ENCODE data around the gene TUBA4B. TPM values are rescaled to one million over a fixed set of nuclear protein-coding genes. Genes with fewer than 3 reads are reported as not detected.
"Not testable (repeated sequence)": the region's sequence is repeated elsewhere in the genome, so short reads cannot be mapped to it uniquely, and the experiment has no call there.

TUBA4B gene
- total RNA-seq, 1 donor from 2014 or later = not detected

GRCh38 chr2:219284501-219285372 is 31.7 kb downstream of the TUBA4B start:
- Mint-ChIP-seq H3K36me3 (ENCODE audit: low read depth) (peaks cover 11% of the 10 kb centered on the region), H3K27me3 (ENCODE audit: low read depth) (no peaks in the 10 kb centered on the region), H3K4me3 (ENCODE audit: unreplicated experiment) (no peak overlapping the region), H3K9me3 (ENCODE audit: low read depth) (no peaks in the 10 kb centered on the region), H3K27ac (ENCODE audit: unreplicated experiment) (no peak overlapping the region), H3K4me1 (ENCODE audit: low read depth) (peaks cover 55% of the 10 kb centered on the region)
- TF ChIP-seq CTCF (IDR thresholded peaks at IDR 0.05) = no peak
- DNase-seq (ENCODE audit: low spot score) = peak; percentile 69

GRCh38 chr2:219285373-219285735 is 32.3 kb downstream of the TUBA4B start:
- peak overlapping the region; percentile 51 for H3K27ac Mint-ChIP-seq (ENCODE audit: unreplicated experiment)

GRCh38 chr2:219285894-219286425 is 32.9 kb downstream of the TUBA4B start:
- Mint-ChIP-seq H3K4me1 (ENCODE audit: low read depth) (peaks cover 49% of the 10 kb centered on the region), H3K36me3 (ENCODE audit: low read depth) (peaks cover 11% of the 10 kb centered on the region), H3K4me3 (ENCODE audit: unreplicated experiment) (no peak overlapping the region), H3K27ac (ENCODE audit: unreplicated experiment) (peak overlapping the region; percentile 78), H3K27me3 (ENCODE audit: low read depth) (no peaks in the 10 kb centered on the region), H3K9me3 (ENCODE audit: low read depth) (no peaks in the 10 kb centered on the region)
- DNase-seq (ENCODE audit: low spot score) = peak; percentile 81
- no peak for TF ChIP-seq CTCF (IDR thresholded peaks at IDR 0.05)

More at GRCh38 chr2:219285373-219285735, 32.3 kb downstream of the TUBA4B start:
- no peak for TF ChIP-seq CTCF (IDR thresholded peaks at IDR 0.05)
- Mint-ChIP-seq H3K36me3 (ENCODE audit: low read depth) (peaks cover 11% of the 10 kb centered on the region), H3K4me1 (ENCODE audit: low read depth) (peaks cover 54% of the 10 kb centered on the region), H3K4me3 (ENCODE audit: unreplicated experiment) (no peak overlapping the region), H3K27me3 (ENCODE audit: low read depth) (no peaks in the 10 kb centered on the region), H3K9me3 (ENCODE audit: low read depth) (no peaks in the 10 kb centered on the region)
- peak; percentile 64 for DNase-seq (ENCODE audit: low spot score)

- Mint-ChIP-seq H3K4me3 (ENCODE audit: unreplicated experiment) (no peak overlapping the region), H3K27ac (ENCODE audit: unreplicated experiment) (peak overlapping the region; percentile 78)
Measured at GRCh38 chr2:219286436-219287115, 33.5 kb downstream of the TUBA4B start.

GRCh38 chr2:219287116-219287440 is 34.0 kb downstream of the TUBA4B start:
- Mint-ChIP-seq H3K36me3 (ENCODE audit: low read depth) (peaks cover 11% of the 10 kb centered on the region), H3K4me1 (ENCODE audit: low read depth) (peaks cover 43% of the 10 kb centered on the region)
- H3K27ac Mint-ChIP-seq (ENCODE audit: unreplicated experiment); H3K9me3 Mint-ChIP-seq (ENCODE audit: low read depth); H3K4me3 Mint-ChIP-seq (ENCODE audit: unreplicated experiment); H3K27me3 Mint-ChIP-seq (ENCODE audit: low read depth): not testable (repeated sequence)
- peak; percentile 44 for DNase-seq (ENCODE audit: low spot score)

More at GRCh38 chr2:219286436-219287115, 33.5 kb downstream of the TUBA4B start:
- peaks cover 11% of the 10 kb centered on the region for H3K36me3 Mint-ChIP-seq (ENCODE audit: low read depth)
- no peak for TF ChIP-seq CTCF (IDR thresholded peaks at IDR 0.05)
- no peaks in the 10 kb centered on the region for H3K27me3 Mint-ChIP-seq (ENCODE audit: low read depth)
- peak; percentile 90 for DNase-seq (ENCODE audit: low spot score)
- no peaks in the 10 kb centered on the region for H3K9me3 Mint-ChIP-seq (ENCODE audit: low read depth)
- H3K4me1 Mint-ChIP-seq (ENCODE audit: low read depth) = peaks cover 43% of the 10 kb centered on the region

All from chondrocyte (in vitro differentiated cells).